ENCODE measurements around the gene LAG3.

LAG3 gene

GRCh38 chr12:6753772-6754356 is 18.5 kb upstream of the LAG3 start:
- DNase-seq: no peak

- DNase-seq: no peak
Observed at GRCh38 chr12:6754411-6754810, 17.9 kb upstream of the LAG3 start.

DNA sequence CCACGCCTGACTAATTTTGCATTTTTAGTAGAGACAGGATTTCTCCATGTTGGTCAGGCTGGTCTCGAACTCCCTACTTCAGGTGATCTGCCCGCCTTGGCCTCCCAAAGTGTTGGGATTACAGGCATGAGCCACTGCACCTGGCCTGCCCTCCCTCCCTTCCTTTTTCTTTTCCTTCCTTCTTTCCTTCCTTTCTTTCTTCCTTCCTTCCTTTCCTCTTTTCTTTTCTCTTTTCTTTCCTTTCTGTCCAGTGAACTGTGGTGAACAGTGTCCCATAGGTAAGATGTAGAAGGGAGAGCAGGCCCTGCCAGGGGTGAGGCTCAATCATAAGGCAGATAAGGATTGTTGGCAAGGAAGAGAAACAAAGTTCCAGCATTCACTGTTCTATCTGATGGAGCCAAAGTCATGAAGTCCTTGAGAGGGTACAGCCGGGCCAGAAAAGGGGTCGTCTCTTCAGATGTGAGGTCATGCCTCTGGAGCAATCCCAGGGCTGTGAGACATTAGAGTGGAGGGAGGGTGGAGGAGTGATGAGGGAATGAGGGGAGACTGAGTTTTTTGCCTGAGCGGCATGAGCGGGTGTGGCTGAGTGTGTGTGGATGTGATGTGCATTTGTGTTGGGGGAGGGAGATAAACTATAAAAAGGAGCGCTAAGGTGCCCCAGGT is 15.2 kb upstream of the LAG3 start:
- no peak for DNase-seq

- no peak for DNase-seq
Observed at GRCh38 chr12:6758506-6759095, 13.7 kb upstream of the LAG3 start.

GRCh38 chr12:6759741-6760140 is 12.6 kb upstream of the LAG3 start:
- DNase-seq: no peak

DNA sequence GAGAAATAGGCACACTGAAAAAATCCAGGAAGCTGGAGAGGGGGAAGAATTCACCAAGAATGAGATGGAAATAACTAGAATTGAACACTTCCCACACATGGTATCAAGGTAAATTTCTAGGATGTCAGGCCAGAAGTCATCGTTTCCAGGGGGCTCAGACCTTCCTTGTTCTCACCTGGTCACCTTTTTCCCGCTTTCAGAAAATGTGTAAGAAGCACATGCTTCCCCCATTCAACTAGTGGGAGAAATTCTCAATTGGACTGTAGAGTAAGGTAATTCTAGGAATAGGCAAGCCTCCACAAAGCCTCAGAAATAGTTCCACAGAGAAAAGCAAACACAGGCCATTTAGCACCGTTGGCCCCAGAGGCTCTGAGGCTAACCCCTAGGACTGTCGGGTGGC is 8.9 kb upstream of the LAG3 start:
- no peak for DNase-seq

DNA sequence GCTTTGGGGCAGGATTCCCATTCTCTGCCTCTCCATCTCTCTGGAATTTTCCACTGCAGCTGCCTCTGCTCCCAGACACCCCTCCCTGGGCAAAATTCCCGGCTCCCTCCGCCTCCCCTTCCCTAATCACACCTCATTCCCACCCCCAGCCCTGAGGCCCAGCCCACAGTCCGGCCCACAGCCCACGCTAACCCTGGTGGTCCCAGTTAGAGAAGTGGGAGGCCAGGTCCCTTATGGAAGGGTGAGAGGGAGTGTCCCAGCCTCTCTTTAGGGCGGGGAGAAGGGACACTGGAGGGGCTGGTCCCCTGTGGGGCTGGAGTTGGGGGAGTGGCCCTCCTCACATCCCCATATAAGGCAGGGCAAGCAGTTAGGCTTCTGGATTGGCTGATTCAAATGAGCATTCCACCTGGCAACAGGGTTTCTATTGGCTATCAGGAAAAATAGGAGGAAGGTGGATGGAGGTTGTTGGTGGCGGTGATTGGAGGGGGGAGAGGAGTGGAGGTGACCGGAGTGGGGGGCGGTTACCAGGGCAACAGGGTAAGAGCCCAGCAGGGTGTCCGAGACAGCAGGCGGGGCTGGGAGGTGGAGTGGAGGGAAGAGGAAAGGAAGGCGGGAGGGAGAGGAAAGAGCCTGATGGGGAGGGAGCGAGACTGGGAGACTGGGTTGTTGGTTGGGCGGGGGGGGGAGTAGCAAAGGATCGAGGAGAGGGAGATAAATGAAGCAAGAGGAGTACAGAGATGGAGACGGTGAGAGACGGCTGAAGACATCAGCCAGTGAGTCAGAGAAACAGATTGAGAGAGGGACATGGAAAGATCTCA is 8.1 kb upstream of the LAG3 start:
- DNase-seq: peak; percentile 100

- no peak for DNase-seq
Observed at GRCh38 chr12:6765048-6765633, 7.2 kb upstream of the LAG3 start.

- peak; percentile 97 for DNase-seq
Observed at GRCh38 chr12:6765634-6766581, 6.4 kb upstream of the LAG3 start, which contains the start of gene PTMS. Gene PTMS, plus strand, starts transcription at chr12:6766363. Its CDS starts 343 bp downstream, at chr12:6766706.

- peak; percentile 56 for DNase-seq
Observed at GRCh38 chr12:6766651-6767349, 5.5 kb upstream of the LAG3 start.

DNA sequence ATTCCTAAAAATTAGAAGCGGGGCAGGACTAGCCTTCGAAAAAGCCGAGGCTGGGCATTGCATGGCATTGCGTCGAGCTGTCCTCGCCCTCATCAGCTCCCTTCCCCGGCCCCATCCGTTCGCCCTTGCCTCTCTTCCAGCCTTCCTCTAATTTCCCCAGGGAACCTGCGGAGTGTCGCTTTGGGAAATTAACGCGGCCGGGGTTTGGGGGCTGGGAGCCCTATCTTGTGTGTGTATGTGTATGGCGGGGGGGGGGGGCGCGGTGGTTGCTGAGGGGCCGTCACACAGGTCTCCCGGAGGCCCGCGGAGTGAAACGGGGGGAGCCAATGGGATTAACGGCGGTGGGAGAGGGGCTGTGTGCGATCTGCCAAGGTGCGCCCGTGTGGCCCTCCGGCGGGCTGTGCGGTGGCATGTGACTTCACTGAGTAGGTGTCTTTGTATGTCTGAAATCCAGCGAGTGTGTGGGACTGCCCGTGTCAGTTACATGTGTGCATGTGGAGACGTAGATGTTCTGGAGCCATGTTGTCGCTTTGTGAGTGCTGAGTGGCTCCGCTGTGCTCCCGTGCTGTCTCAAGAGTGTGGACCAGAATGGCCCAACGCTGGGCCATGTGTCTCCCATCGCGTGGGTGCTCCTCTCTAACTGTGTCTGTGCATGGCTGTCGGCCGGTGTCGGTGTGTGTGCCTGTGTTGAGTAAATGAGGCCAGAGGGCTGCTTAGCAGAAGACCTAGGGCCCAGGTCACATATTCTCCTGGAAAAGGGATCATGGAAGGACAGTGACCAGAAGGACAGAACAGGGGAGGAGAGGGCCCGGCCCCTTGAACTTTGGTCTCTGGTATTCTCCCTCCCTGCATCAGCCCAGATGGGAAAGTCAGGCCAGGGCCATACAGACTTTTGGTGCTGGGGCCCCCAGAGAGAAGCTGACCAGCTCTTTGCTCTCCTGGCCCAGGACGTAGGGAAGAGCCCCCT is 4.7 kb upstream of the LAG3 start:
- DNase-seq: no peak

DNA sequence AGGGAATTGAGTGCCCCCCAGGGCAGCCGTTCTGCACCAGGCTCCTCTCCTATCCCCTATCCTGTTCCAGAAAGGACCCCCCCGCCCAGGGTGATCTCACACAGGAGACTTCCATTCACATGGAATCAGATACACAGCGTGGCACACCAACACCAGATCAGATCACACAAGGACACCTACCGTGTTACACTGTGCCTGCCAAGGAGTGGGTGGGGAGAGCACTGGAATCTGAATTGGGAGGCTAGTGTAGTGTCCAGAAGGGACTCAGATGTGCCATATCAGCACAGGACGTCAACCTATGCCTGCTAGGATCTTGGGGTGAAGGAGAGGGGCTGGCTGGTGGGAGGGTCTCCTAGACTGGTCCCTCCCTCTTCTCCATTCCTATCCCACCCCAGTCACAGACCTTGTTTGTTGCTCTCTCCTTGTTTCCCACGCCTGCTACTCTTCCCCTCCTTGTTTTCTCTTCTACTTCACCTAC is 3.8 kb upstream of the LAG3 start:
- no peak for DNase-seq

GRCh38 chr12:6768990-6769389 is 3.3 kb upstream of the LAG3 start:
- DNase-seq: peak; percentile 39

DNA sequence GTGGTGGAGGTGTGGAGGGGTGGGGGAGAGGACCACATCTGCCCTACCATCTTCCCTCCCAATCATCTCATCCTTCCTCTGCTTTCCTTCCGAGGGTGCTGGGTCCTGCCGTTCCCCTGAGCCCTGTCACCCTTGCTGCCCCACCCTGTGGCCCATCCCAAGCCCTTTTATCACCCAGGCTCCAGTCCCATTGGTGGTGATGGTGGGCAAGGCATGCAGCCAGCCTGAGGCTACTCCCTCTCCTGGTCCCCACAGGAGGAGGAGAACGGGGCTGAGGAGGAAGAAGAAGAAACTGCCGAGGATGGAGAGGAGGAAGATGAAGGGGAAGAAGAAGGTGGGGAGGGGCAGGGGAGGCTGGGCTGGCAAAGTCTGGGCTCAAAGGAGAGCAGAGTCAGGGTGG is 2.7 kb upstream of the LAG3 start:
- DNase-seq: no peak

GRCh38 chr12:6770094-6770493 is 2.2 kb upstream of the LAG3 start:
- DNase-seq: no peak

GRCh38 chr12:6770600-6770999 is 1.7 kb upstream of the LAG3 start:
- no peak for DNase-seq

DNA sequence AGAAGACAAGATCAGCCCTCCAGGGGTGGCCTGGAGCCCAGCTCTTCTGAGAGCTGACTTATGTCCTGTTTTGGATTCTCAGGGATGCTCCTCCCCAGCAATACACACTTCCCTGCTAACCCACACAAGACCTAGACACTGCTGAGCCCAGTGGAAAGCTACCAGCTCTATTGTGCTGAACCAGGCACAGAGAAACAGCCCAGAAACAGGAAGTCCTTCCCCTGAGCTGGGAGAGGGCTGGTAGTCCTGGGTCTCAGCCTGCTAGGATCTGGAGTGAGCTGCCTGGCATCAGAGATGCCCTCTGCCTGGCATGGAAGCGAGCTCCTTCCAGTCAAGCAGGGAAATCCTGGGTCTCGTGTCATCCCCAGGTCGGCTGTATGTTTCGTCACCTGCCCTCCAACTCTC is 1.2 kb upstream of the LAG3 start:
- no peak for DNase-seq

- DNase-seq: no peak
Observed at GRCh38 chr12:6771509-6772330, 600 bp upstream of the LAG3 start.

All from fibroblast of skin of right quadriceps (primary cell).